Measurements from ENCODE around the gene ADAMTS2.

Gene ADAMTS2

GRCh38 chr5:179343021-179343718, 2.1 kb downstream of the ADAMTS2 start:
- no peak for DNase-seq

GRCh38 chr5:179342577-179342976, 2.7 kb downstream of the ADAMTS2 start:
- no peak for DNase-seq

GRCh38 chr5:179340465-179340864, 4.8 kb downstream of the ADAMTS2 start:
- DNase-seq = no peak

GRCh38 chr5:179339996-179340395, 5.3 kb downstream of the ADAMTS2 start:
- DNase-seq = no peak

- DNase-seq = no peak
Measured at GRCh38 chr5:179339081-179339480, 6.2 kb downstream of the ADAMTS2 start.

- DNase-seq = no peak
Measured at GRCh38 chr5:179337796-179338676, 7.2 kb downstream of the ADAMTS2 start.

GRCh38 chr5:179336871-179337795, 8.1 kb downstream of the ADAMTS2 start:
- DNase-seq = no peak

GRCh38 chr5:179336126-179336870, 9.0 kb downstream of the ADAMTS2 start:
- no peak for DNase-seq

- DNase-seq = no peak
Measured at GRCh38 chr5:179333796-179334761, 11.2 kb downstream of the ADAMTS2 start.

- DNase-seq = no peak
Measured at GRCh38 chr5:179332741-179333290, 12.4 kb downstream of the ADAMTS2 start.

- no peak for DNase-seq
Measured at GRCh38 chr5:179331591-179332375, 13.5 kb downstream of the ADAMTS2 start.

GRCh38 chr5:179330186-179330900, 14.9 kb downstream of the ADAMTS2 start:
- DNase-seq = no peak

GRCh38 chr5:179328291-179328690, 17.0 kb downstream of the ADAMTS2 start:
- DNase-seq = no peak

- DNase-seq = no peak
Measured at GRCh38 chr5:179327021-179327735, 18.1 kb downstream of the ADAMTS2 start.

- DNase-seq = no peak
Measured at GRCh38 chr5:179326122-179326927, 18.9 kb downstream of the ADAMTS2 start.

GRCh38 chr5:179325296-179326031, 19.8 kb downstream of the ADAMTS2 start:
- no peak for DNase-seq

GRCh38 chr5:179324760-179325295, 20.4 kb downstream of the ADAMTS2 start:
- no peak for DNase-seq
